ENCODE data around the gene POU2F3. TPM values are rescaled to one million over a fixed set of nuclear protein-coding genes. Genes with fewer than 3 reads are reported as not detected.

The POU2F3 gene
- total and polyA plus RNA-seq, 2 of the 13 experiments (the other 11 are each of a cell fraction or from before 2014, with no cell fraction given) = not detected

GRCh38 chr11:120335908-120336640, 96.1 kb downstream of the POU2F3 start, which contains the start of gene ARHGEF12 (continued):
- TF ChIP-seq MXI1 (IDR thresholded peaks at IDR 0.05; ENCODE audit: borderline replicate concordance, low read depth, low read length) (no peak; the same call in 2 of the 3 replicates), GPBP1L1 (CRISPR knock-in tag; IDR thresholded peaks at IDR 0.05) (no peak), PAXIP1 (CRISPR knock-in tag; conservative IDR thresholded peaks at IDR 0.05) (peak; percentile 72), GMEB1 (CRISPR knock-in tag; IDR thresholded peaks at IDR 0.05; ENCODE audit: borderline replicate concordance) (peak; percentile 56; the same call in 1 of the 2 replicates), MAFK (conservative IDR thresholded peaks at IDR 0.05 in 1 of 2, IDR thresholded peaks at IDR 0.05 in 1 of 2; ENCODE audit: low read length in 2 of 2) (no peak), ZBTB2 (CRISPR knock-in tag; IDR thresholded peaks at IDR 0.05; ENCODE audit: low read depth) (peak; percentile 97), ETS1 (CRISPR knock-in tag; IDR thresholded peaks at IDR 0.05) (no peak), E2F2 (CRISPR knock-in tag; IDR thresholded peaks at IDR 0.05; ENCODE audit: borderline replicate concordance) (no peak), ZNF558 (CRISPR knock-in tag; IDR thresholded peaks at IDR 0.05; ENCODE audit: borderline replicate concordance) (peak; percentile 72; the same call in 1 of the 2 replicates), SIN3B (IDR thresholded peaks at IDR 0.05; ENCODE audit: low read length) (peak; percentile 61; the same call in 1 of the 2 replicates), MAF1 (CRISPR knock-in tag; IDR thresholded peaks at IDR 0.05; ENCODE audit: borderline replicate concordance) (0 out of 2 replicates have a peak, but pooled peaks have one; percentile 28), YEATS2 (CRISPR knock-in tag; IDR thresholded peaks at IDR 0.05; ENCODE audit: borderline replicate concordance) (peak; percentile 72), ZMAT5 (CRISPR knock-in tag; IDR thresholded peaks at IDR 0.05; ENCODE audit: borderline replicate concordance, low read depth) (no peak), HOXA9 (CRISPR knock-in tag; IDR thresholded peaks at IDR 0.05; ENCODE audit: borderline replicate concordance) (peak; percentile 74; the same call in 1 of the 2 replicates), HNRNPUL1 (IDR thresholded peaks at IDR 0.05; ENCODE audit: low read depth, low read length) (peak; percentile 73; the same call in 1 of the 2 replicates)
